Kidney epithelial cell (primary cell): ENCODE data around the gene EPHX1. TPM values are rescaled to one million over a fixed set of nuclear protein-coding genes. Genes with fewer than 3 reads are reported as not detected.
"Not testable (repeated sequence)": the region's sequence is repeated elsewhere in the genome, so short reads cannot be mapped to it uniquely, and the experiment has no call there.

Experiments
- DNase-seq: peaks from one replicate; pipeline ENCODE4 v3.0.0-alpha.2; 2010; ENCODE audit warnings: low read depth
- H3K27me3 ChIP-seq: 2 replicates; pipeline ENCODE4 v1.6.0; 2011; ENCODE audit warnings: low read length; ENCODE audit not compliant: control insufficient read depth, insufficient read depth
- H3K36me3 ChIP-seq: 2 replicates; pipeline ENCODE4 v1.5.1; 2011; ENCODE audit warnings: low read length; ENCODE audit not compliant: control insufficient read depth, insufficient read depth
- H3K4me3 ChIP-seq: 2 replicates; pipeline ENCODE4 v1.5.1; 2011; ENCODE audit warnings: low read depth, mild to moderate bottlenecking, control low read depth, low read length
- CTCF ChIP-seq: IDR thresholded peaks from 2 replicates; pipeline ENCODE4 v1.5.1; 2011; ENCODE audit warnings: mild to moderate bottlenecking, moderate library complexity, low read length, control low read depth, inconsistent platforms; ENCODE audit not compliant: insufficient read depth, poor library complexity, severe bottlenecking
- total RNA-seq: library from RNA; depleted of rRNA; stranded (reverse); fragments of >200 nt; gene quantifications from 2 replicates; pipeline ENCODE4 v1.2.3, GENCODE V29; 2015

EPHX1 gene
- total RNA-seq, 1 donor from 2014 or later, result 23.6 TPM

- peak; percentile 43 for TF ChIP-seq CTCF
Measured at GRCh38 chr1:225811622-225812487, 1.9 kb downstream of the EPHX1 start.

GRCh38 chr1:225812488-225813213 is 2.7 kb downstream of the EPHX1 start:
- DNase-seq, result no peak
- H3K36me3 ChIP-seq, result no peaks in the 10 kb centered on the region
- H3K4me3 ChIP-seq, result no peak overlapping the region
- no peak for TF ChIP-seq CTCF
- H3K27me3 ChIP-seq, result no peaks in the 10 kb centered on the region

More at GRCh38 chr1:225811622-225812487, 1.9 kb downstream of the EPHX1 start:
- Histone ChIP-seq H3K4me3 (no peak overlapping the region), H3K36me3 (no peaks in the 10 kb centered on the region), H3K27me3 (no peaks in the 10 kb centered on the region)
- DNase-seq, result no peak

- Histone ChIP-seq H3K36me3 (no peaks in the 10 kb centered on the region), H3K4me3 (no peak overlapping the region), H3K27me3 (no peaks in the 10 kb centered on the region)
- no peak for TF ChIP-seq CTCF
- DNase-seq, result no peak
Measured at GRCh38 chr1:225813214-225813964, 3.5 kb downstream of the EPHX1 start.

GRCh38 chr1:225814381-225814780 is 4.5 kb downstream of the EPHX1 start:
- DNase-seq, result no peak
- Histone ChIP-seq H3K4me3 (no peak overlapping the region), H3K36me3 (no peaks in the 10 kb centered on the region), H3K27me3 (no peaks in the 10 kb centered on the region)
- TF ChIP-seq CTCF, result no peak

- not testable (repeated sequence) for H3K27me3 ChIP-seq, H3K36me3 ChIP-seq, DNase-seq, H3K4me3 ChIP-seq
Measured at GRCh38 chr1:225815090-225815489, 5.2 kb downstream of the EPHX1 start.
